Inferior parietal cortex (tissue), 1 donor: ENCODE data around the gene MEP1A.

Experiments
- DNase-seq: peaks from one replicate; pipeline ENCODE4 v3.0.0-alpha.2; 2016; ENCODE audit errors: extremely low spot score

The MEP1A gene

GRCh38 chr6:46776070-46776712, 17.0 kb upstream of the MEP1A start:
- no peak for DNase-seq

GRCh38 chr6:46777476-46778346, 15.5 kb upstream of the MEP1A start:
- DNase-seq = no peak

- DNase-seq = peak; percentile 85
These were observed 11.5 kb upstream of the MEP1A start for GRCh38 chr6:46781478-46782378.

- no peak for DNase-seq
These were observed 8.7 kb upstream of the MEP1A start for GRCh38 chr6:46784535-46784934.

GRCh38 chr6:46787871-46788540, 5.2 kb upstream of the MEP1A start:
- DNase-seq = no peak

GRCh38 chr6:46788791-46789190, 4.4 kb upstream of the MEP1A start:
- DNase-seq = no peak

GRCh38 chr6:46789434-46790354, 3.5 kb upstream of the MEP1A start:
- DNase-seq = no peak

GRCh38 chr6:46790355-46790874, 2.8 kb upstream of the MEP1A start:
- no peak for DNase-seq

GRCh38 chr6:46792635-46793034, 554 bp upstream of the MEP1A start:
- DNase-seq = no peak

GRCh38 chr6:46794068-46794467, 879 bp downstream of the MEP1A start:
- DNase-seq = no peak

- no peak for DNase-seq
These were observed 2.6 kb downstream of the MEP1A start for GRCh38 chr6:46795816-46796215.

GRCh38 chr6:46796848-46797580, 3.8 kb downstream of the MEP1A start:
- no peak for DNase-seq

- DNase-seq = no peak
These were observed 6.5 kb downstream of the MEP1A start for GRCh38 chr6:46799657-46800056.

GRCh38 chr6:46808806-46809205, 15.6 kb downstream of the MEP1A start:
- DNase-seq = no peak

GRCh38 chr6:46815130-46815529, 21.9 kb downstream of the MEP1A start:
- DNase-seq = no peak

- no peak for DNase-seq
These were observed 23.4 kb downstream of the MEP1A start for GRCh38 chr6:46816626-46817025.

GRCh38 chr6:46819561-46819960, 26.4 kb downstream of the MEP1A start:
- DNase-seq = no peak

GRCh38 chr6:46821458-46821881, 28.3 kb downstream of the MEP1A start:
- DNase-seq = no peak

GRCh38 chr6:46828939-46829338, 35.8 kb downstream of the MEP1A start:
- DNase-seq = no peak

GRCh38 chr6:46832816-46833215, 39.6 kb downstream of the MEP1A start:
- no peak for DNase-seq
